ENCODE data around the gene SFI1.

The SFI1 gene

GRCh38 chr22:31496007-31496734 lies at the start of gene SFI1:
SFI1 (plus strand) TSS chr22:31496536; CDS start chr22:31508285, 11,749 bp downstream.
- H3K4me3 ChIP-seq (ENCODE audit: low read depth, low read length) = peak within 1 kb of the TSS; percentile 91
- H3K27me3 ChIP-seq (ENCODE audit: control insufficient read depth, insufficient read depth, low read length) = peaks cover 4% of the 10 kb centered on the region
- H3K36me3 ChIP-seq (ENCODE audit: control insufficient read depth, insufficient read depth, low read length) = no peaks in the 10 kb centered on the region
- peak within 1 kb of the TSS; percentile 76 for H3K9ac ChIP-seq (ENCODE audit: low read depth, low read length)
- no peaks in the 10 kb centered on the region for H3K9me3 ChIP-seq (ENCODE audit: control insufficient read depth, insufficient read depth, low read length)
- H3K4me1 ChIP-seq (ENCODE audit: control insufficient read depth, insufficient read depth, low read length) = peaks cover 3% of the 10 kb centered on the region

GRCh38 chr22:31446767-31447166 lies 49.6 kb upstream of the SFI1 start:
- no peak overlapping the region for H3K9ac ChIP-seq (ENCODE audit: low read depth, low read length)
- no peaks in the 10 kb centered on the region for H3K9me3 ChIP-seq (ENCODE audit: control insufficient read depth, insufficient read depth, low read length)
- no peaks in the 10 kb centered on the region for H3K27me3 ChIP-seq (ENCODE audit: control insufficient read depth, insufficient read depth, low read length)
- peaks cover 10% of the 10 kb centered on the region for H3K36me3 ChIP-seq (ENCODE audit: control insufficient read depth, insufficient read depth, low read length)
- no peak overlapping the region for H3K4me3 ChIP-seq (ENCODE audit: low read depth, low read length)
- no peaks in the 10 kb centered on the region for H3K4me1 ChIP-seq (ENCODE audit: control insufficient read depth, insufficient read depth, low read length)

- H3K4me3 ChIP-seq (ENCODE audit: low read depth, low read length) = no peak overlapping the region
- H3K9ac ChIP-seq (ENCODE audit: low read depth, low read length) = no peak overlapping the region
- no peaks in the 10 kb centered on the region for H3K4me1 ChIP-seq (ENCODE audit: control insufficient read depth, insufficient read depth, low read length)
- peaks cover 8% of the 10 kb centered on the region for H3K36me3 ChIP-seq (ENCODE audit: control insufficient read depth, insufficient read depth, low read length)
- H3K27me3 ChIP-seq (ENCODE audit: control insufficient read depth, insufficient read depth, low read length) = no peaks in the 10 kb centered on the region
- no peaks in the 10 kb centered on the region for H3K9me3 ChIP-seq (ENCODE audit: control insufficient read depth, insufficient read depth, low read length)
Observed at GRCh38 chr22:31447337-31447736, 49.0 kb upstream of the SFI1 start.

- Histone ChIP-seq H3K9me3 (ENCODE audit: control insufficient read depth, insufficient read depth, low read length) (no peaks in the 10 kb centered on the region), H3K27me3 (ENCODE audit: control insufficient read depth, insufficient read depth, low read length) (no peaks in the 10 kb centered on the region), H3K36me3 (ENCODE audit: control insufficient read depth, insufficient read depth, low read length) (peaks cover 8% of the 10 kb centered on the region), H3K4me3 (ENCODE audit: low read depth, low read length) (no peak overlapping the region), H3K4me1 (ENCODE audit: control insufficient read depth, insufficient read depth, low read length) (no peaks in the 10 kb centered on the region), H3K9ac (ENCODE audit: low read depth, low read length) (no peak overlapping the region)
Observed at GRCh38 chr22:31448382-31448781, 48.0 kb upstream of the SFI1 start.

- H3K36me3 ChIP-seq (ENCODE audit: control insufficient read depth, insufficient read depth, low read length) = peaks cover 2% of the 10 kb centered on the region
- no peaks in the 10 kb centered on the region for H3K9me3 ChIP-seq (ENCODE audit: control insufficient read depth, insufficient read depth, low read length)
- H3K4me1 ChIP-seq (ENCODE audit: control insufficient read depth, insufficient read depth, low read length) = no peaks in the 10 kb centered on the region
- H3K9ac ChIP-seq (ENCODE audit: low read depth, low read length) = no peak overlapping the region
- no peaks in the 10 kb centered on the region for H3K27me3 ChIP-seq (ENCODE audit: control insufficient read depth, insufficient read depth, low read length)
- H3K4me3 ChIP-seq (ENCODE audit: low read depth, low read length) = no peak overlapping the region
Observed at GRCh38 chr22:31449506-31449905, 46.8 kb upstream of the SFI1 start.

GRCh38 chr22:31451709-31452571 lies 44.4 kb upstream of the SFI1 start:
- Histone ChIP-seq H3K9ac (ENCODE audit: low read depth, low read length) (no peak overlapping the region), H3K4me3 (ENCODE audit: low read depth, low read length) (no peak overlapping the region), H3K36me3 (ENCODE audit: control insufficient read depth, insufficient read depth, low read length) (peaks cover 3% of the 10 kb centered on the region), H3K9me3 (ENCODE audit: control insufficient read depth, insufficient read depth, low read length) (no peaks in the 10 kb centered on the region), H3K4me1 (ENCODE audit: control insufficient read depth, insufficient read depth, low read length) (no peaks in the 10 kb centered on the region), H3K27me3 (ENCODE audit: control insufficient read depth, insufficient read depth, low read length) (no peaks in the 10 kb centered on the region)

- H3K4me3 ChIP-seq (ENCODE audit: low read depth, low read length) = no peak overlapping the region
- no peaks in the 10 kb centered on the region for H3K27me3 ChIP-seq (ENCODE audit: control insufficient read depth, insufficient read depth, low read length)
- no peaks in the 10 kb centered on the region for H3K4me1 ChIP-seq (ENCODE audit: control insufficient read depth, insufficient read depth, low read length)
- no peak overlapping the region for H3K9ac ChIP-seq (ENCODE audit: low read depth, low read length)
- H3K36me3 ChIP-seq (ENCODE audit: control insufficient read depth, insufficient read depth, low read length) = peaks cover 14% of the 10 kb centered on the region
- H3K9me3 ChIP-seq (ENCODE audit: control insufficient read depth, insufficient read depth, low read length) = no peaks in the 10 kb centered on the region
Observed at GRCh38 chr22:31461699-31462098, 34.6 kb upstream of the SFI1 start.

GRCh38 chr22:31465307-31465706 lies 31.0 kb upstream of the SFI1 start:
- Histone ChIP-seq H3K9ac (ENCODE audit: low read depth, low read length) (no peak overlapping the region), H3K36me3 (ENCODE audit: control insufficient read depth, insufficient read depth, low read length) (peaks cover 17% of the 10 kb centered on the region), H3K4me3 (ENCODE audit: low read depth, low read length) (no peak overlapping the region), H3K9me3 (ENCODE audit: control insufficient read depth, insufficient read depth, low read length) (no peaks in the 10 kb centered on the region), H3K4me1 (ENCODE audit: control insufficient read depth, insufficient read depth, low read length) (no peaks in the 10 kb centered on the region), H3K27me3 (ENCODE audit: control insufficient read depth, insufficient read depth, low read length) (no peaks in the 10 kb centered on the region)

GRCh38 chr22:31474743-31475142 lies 21.6 kb upstream of the SFI1 start:
- Histone ChIP-seq H3K9ac (ENCODE audit: low read depth, low read length) (no peak overlapping the region), H3K4me1 (ENCODE audit: control insufficient read depth, insufficient read depth, low read length) (no peaks in the 10 kb centered on the region), H3K36me3 (ENCODE audit: control insufficient read depth, insufficient read depth, low read length) (peaks cover 11% of the 10 kb centered on the region), H3K27me3 (ENCODE audit: control insufficient read depth, insufficient read depth, low read length) (no peaks in the 10 kb centered on the region), H3K4me3 (ENCODE audit: low read depth, low read length) (no peak overlapping the region), H3K9me3 (ENCODE audit: control insufficient read depth, insufficient read depth, low read length) (no peaks in the 10 kb centered on the region)

GRCh38 chr22:31475800-31476199 lies 20.5 kb upstream of the SFI1 start:
- Histone ChIP-seq H3K9me3 (ENCODE audit: control insufficient read depth, insufficient read depth, low read length) (no peaks in the 10 kb centered on the region), H3K9ac (ENCODE audit: low read depth, low read length) (no peak overlapping the region), H3K4me1 (ENCODE audit: control insufficient read depth, insufficient read depth, low read length) (no peaks in the 10 kb centered on the region), H3K27me3 (ENCODE audit: control insufficient read depth, insufficient read depth, low read length) (no peaks in the 10 kb centered on the region), H3K36me3 (ENCODE audit: control insufficient read depth, insufficient read depth, low read length) (peaks cover 8% of the 10 kb centered on the region), H3K4me3 (ENCODE audit: low read depth, low read length) (no peak overlapping the region)

GRCh38 chr22:31477329-31477728 lies 19.0 kb upstream of the SFI1 start:
- H3K4me3 ChIP-seq (ENCODE audit: low read depth, low read length) = no peak overlapping the region
- H3K9me3 ChIP-seq (ENCODE audit: control insufficient read depth, insufficient read depth, low read length) = no peaks in the 10 kb centered on the region
- H3K27me3 ChIP-seq (ENCODE audit: control insufficient read depth, insufficient read depth, low read length) = no peaks in the 10 kb centered on the region
- no peaks in the 10 kb centered on the region for H3K4me1 ChIP-seq (ENCODE audit: control insufficient read depth, insufficient read depth, low read length)
- H3K36me3 ChIP-seq (ENCODE audit: control insufficient read depth, insufficient read depth, low read length) = peaks cover 5% of the 10 kb centered on the region
- no peak overlapping the region for H3K9ac ChIP-seq (ENCODE audit: low read depth, low read length)

GRCh38 chr22:31481129-31481528 lies 15.2 kb upstream of the SFI1 start:
- peaks cover 5% of the 10 kb centered on the region for H3K36me3 ChIP-seq (ENCODE audit: control insufficient read depth, insufficient read depth, low read length)
- H3K4me3 ChIP-seq (ENCODE audit: low read depth, low read length) = no peak overlapping the region
- no peaks in the 10 kb centered on the region for H3K27me3 ChIP-seq (ENCODE audit: control insufficient read depth, insufficient read depth, low read length)
- H3K4me1 ChIP-seq (ENCODE audit: control insufficient read depth, insufficient read depth, low read length) = no peaks in the 10 kb centered on the region
- H3K9me3 ChIP-seq (ENCODE audit: control insufficient read depth, insufficient read depth, low read length) = no peaks in the 10 kb centered on the region
- H3K9ac ChIP-seq (ENCODE audit: low read depth, low read length) = no peak overlapping the region
